K562 (cell line): ENCODE measurements around the gene SMARCA4.

ENCODE experiments used
- ARNT ChIP-seq, 2 experiments: fragments of 450-650 bp; IDR thresholded peaks; 2 replicates each; pipeline ENCODE4 v1.6.1; 2016; ENCODE audit warnings: mild to moderate bottlenecking in 1 of 2
- CTCF ChIP-seq, 3 experiments: IDR thresholded peaks in 2 of 3; conservative IDR thresholded peaks in 1 of 3; 2 replicates each; pipeline ENCODE4 v1.5.1; 2011 to 2012; ENCODE audit warnings: low read length in 3 of 3, mild to moderate bottlenecking in 3 of 3, control low read depth in 2 of 3, improper control_type of control experiment in 1 of 3, inconsistent platforms in 1 of 3, low read depth in 1 of 3, mixed read lengths in 1 of 3, moderate library complexity in 1 of 3; ENCODE audit not compliant: insufficient read depth in 2 of 3
- FOXM1 ChIP-seq, 2 experiments: fragments of 450-650 bp in 1 of 2; sonication (generic) in 1 of 2; formaldehyde crosslinking in 1 of 2; IDR thresholded peaks; 2 replicates each; pipeline versions ENCODE4 v1.6.1 to v1.9.0; 2017 to 2022; ENCODE audit warnings: low read depth in 2 of 2, mild to moderate bottlenecking in 2 of 2, missing genetic modification reagents in 1 of 2, moderate library complexity in 1 of 2
- KDM5B ChIP-seq: fragments of 200-600 bp; sonication (generic); IDR thresholded peaks from 2 replicates; pipeline ENCODE4 v1.6.1; 2012; ENCODE audit warnings: low read depth, mild to moderate bottlenecking, moderate library complexity, low read length, control low read depth, inconsistent platforms; ENCODE audit not compliant: insufficient replicate concordance
- POLR2AphosphoS5 ChIP-seq: IDR thresholded peaks from 2 replicates; pipeline ENCODE4 v1.6.1; 2011; ENCODE audit warnings: mild to moderate bottlenecking, low read depth, low read length, moderate library complexity; ENCODE audit not compliant: control insufficient read depth, insufficient read depth
- ZBTB11 ChIP-seq, 3 experiments: fragments of 200-800 bp in 1 of 3; fragments of 250-450 bp in 1 of 3; fragments of 450-650 bp in 1 of 3; sonication (Bioruptor Pico) in 1 of 3; sonication (Bioruptor generic) in 1 of 3; formaldehyde crosslinking in 1 of 3; IDR thresholded peaks; 2 replicates each; pipeline versions ENCODE4 v1.6.1 to v1.8.0; 2016 to 2022; ENCODE audit warnings: mild to moderate bottlenecking in 2 of 3, missing genetic modification characterization in 2 of 3, missing compliant biosample characterization in 1 of 3, moderate library complexity in 1 of 3
- ZEB2 ChIP-seq: fragments of 450-650 bp; IDR thresholded peaks from 2 replicates; pipeline ENCODE4 v1.6.1; 2016

GRCh38 chr19:10919352-10920287 is 41.2 kb upstream of the SMARCA4 start:
- TF ChIP-seq KDM5B (no peak), CTCF (IDR thresholded peaks at IDR 0.05 in 2 of 3, conservative IDR thresholded peaks at IDR 0.05 in 1 of 3; ENCODE audit: insufficient read depth in 2 of 3, low read depth in 1 of 3, low read length in 3 of 3) (no peak), POLR2AphosphoS5 (no peak), ARNT (IDR thresholded peaks at IDR 0.05) (no peak), ZEB2 (no peak), FOXM1 (IDR thresholded peaks at IDR 0.05; ENCODE audit: low read depth) (no peak), FOXM1 (CRISPR knock-in tag; IDR thresholded peaks at IDR 0.05; ENCODE audit: low read depth) (no peak), ZBTB11 (CRISPR knock-in tag; IDR thresholded peaks at IDR 0.05) (no peak)
